ENCODE data around the gene TLCD1. TPM values are rescaled to one million over a fixed set of nuclear protein-coding genes. Genes with fewer than 3 reads are reported as not detected.

TLCD1 gene
- total and polyA plus RNA-seq, 7 experiments from 2014 or later = 0.69 to 3.0 (median 0.79) TPM; not detected in 4

DNA sequence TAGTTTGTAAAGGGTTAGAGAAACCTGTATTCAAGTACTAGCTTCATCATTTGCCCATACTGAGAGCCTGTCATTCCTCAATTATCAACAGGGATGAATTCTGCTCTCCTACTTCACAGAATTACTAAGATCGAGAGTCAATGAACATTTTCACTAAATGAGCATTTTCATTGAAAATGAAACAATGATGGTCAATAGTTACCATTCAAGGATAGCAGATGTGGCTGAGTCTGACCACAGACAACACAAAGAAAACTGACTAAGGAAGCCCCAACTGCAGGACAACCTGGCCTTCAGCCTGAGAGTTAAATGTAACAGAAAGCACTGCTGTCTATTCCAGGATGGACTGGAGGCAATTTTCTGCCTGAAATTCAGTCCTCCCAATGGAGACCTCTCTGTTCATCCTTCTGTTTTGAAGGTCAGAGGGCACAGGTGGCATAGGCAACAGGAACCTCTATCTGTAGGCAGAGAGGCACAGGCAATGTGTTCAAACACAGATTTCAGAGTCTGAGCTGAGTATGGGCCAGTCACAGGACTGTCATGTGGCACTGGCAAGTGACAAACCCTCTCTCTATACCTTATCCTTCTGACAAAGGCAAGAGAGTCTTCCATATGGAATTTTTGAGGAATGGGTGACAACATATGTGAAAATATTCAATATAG, 37.2 kb upstream of the TLCD1 start:
- Mint-ChIP-seq H3K27me3 (no peaks in the 10 kb centered on the region), H3K36me3 (peaks cover 3 to 25% (median 4%) of the 10 kb centered on the region in 5 donors), H3K27ac (peak overlapping the region in 3 of 9 donors; percentile 6 to 92 (median 63)), H3K9me3 (peaks cover 0 to 2% (median 0%) of the 10 kb centered on the region in 11 donors), H3K4me1 (peaks cover 4 to 15% (median 6%) of the 10 kb centered on the region in 7 donors), H3K4me3 (no peak overlapping the region)
- Histone ChIP-seq H3K9me3 (ENCODE audit: control insufficient read depth in 2 of 3, low read length in 3 of 3) (no peaks in the 10 kb centered on the region), H3K4me3 (ENCODE audit: low read length) (no peak overlapping the region), H3K4me1 (ENCODE audit: control insufficient read depth in 2 of 2, insufficient read depth in 2 of 2, low read length in 2 of 2) (no peaks in the 10 kb centered on the region), H3K27me3 (ENCODE audit: control insufficient read depth in 2 of 2, insufficient read depth in 2 of 2, low read length in 2 of 2) (no peaks in the 10 kb centered on the region), H3K36me3 (ENCODE audit: control insufficient read depth in 2 of 3, insufficient read depth in 3 of 3, low read length in 3 of 3) (peaks cover 0 to 68% (median 28%) of the 10 kb centered on the region in 3 experiments), H3K27ac (ENCODE audit: low read depth, low read length) (no peak overlapping the region)
- DNase-seq = no peak
- CTCF ChIA-PET = interaction anchor here (0.6 to 5.3 kb wide), 38 partner anchors 9 to 354 kb away, joined by 3 to 54 read pairs (median 5); partner anchors contain the start of genes DHRS13, FAM222B, FLOT2 and PHF12
- peak; percentile 35 for ATAC-seq
- POLR2A ChIA-PET = interaction anchor here (0.6 to 2.9 kb wide), 14 partner anchors 18 to 266 kb away, joined by 3 to 15 read pairs (median 5); partner anchors contain the start of genes DHRS13, FLOT2 and RPL23A
- intact Hi-C loops (cut with micrococcal nuclease) = loop anchor here (1.0 to 10.0 kb wide), 11 partner anchors 36 to 354 kb away; partner anchors contain the start of genes DHRS13 (in 2 of the 2), FAM222B (in 2 of the 2) and FLOT2 (in 1 of the 2)

DNA sequence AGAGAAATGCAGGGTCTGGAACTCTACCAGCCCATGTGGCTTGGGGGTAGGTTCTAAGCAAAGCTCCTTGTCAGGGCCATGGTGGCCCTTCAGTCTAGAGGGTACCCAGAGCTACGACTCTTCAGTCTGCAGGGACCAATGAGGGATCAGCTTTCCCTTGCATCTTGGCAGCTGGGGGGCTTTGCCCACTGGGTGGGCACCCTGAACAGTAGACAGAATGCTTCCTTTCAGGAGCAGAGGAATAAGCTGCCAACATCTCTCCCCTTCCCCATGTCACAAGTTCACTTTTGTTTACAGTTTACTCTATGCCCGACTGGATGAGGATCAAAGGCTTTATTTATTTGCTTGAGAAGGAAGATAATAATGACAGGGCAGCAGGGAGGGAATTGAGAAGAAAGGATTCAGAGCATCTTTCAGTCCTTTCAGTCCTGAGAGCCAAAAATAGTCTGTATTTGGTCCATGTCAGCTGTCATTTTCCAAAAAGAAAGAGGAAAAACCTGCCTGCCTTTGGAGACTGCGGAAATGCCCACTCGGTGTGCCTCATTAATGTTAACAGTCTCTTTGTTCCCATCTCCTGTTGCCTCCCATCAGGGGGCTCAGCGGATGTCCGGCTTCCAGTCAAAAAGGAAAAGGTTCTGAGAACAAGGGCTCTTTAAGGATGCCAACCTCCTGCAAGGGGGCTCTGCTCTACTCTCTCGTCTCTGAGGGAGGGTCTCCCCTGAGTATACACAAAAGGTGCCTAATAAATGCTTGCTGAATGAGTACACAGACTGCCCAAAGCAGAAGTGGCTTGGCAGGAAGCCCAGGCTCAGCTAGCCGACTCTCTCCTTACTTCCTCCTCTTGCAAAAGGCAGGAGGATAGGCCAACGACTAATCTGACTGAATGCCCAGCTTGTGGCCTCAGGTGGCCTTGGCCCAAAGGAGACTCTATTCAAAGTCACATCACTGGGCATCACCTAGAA, 34.8 kb upstream of the TLCD1 start:
- DNase-seq (no peak), ATAC-seq (peak; percentile 50)
- H3K4me3 ChIP-seq (ENCODE audit: low read length) = no peak overlapping the region
- H3K36me3 ChIP-seq (ENCODE audit: control insufficient read depth in 2 of 3, insufficient read depth in 3 of 3, low read length in 3 of 3) = peaks cover 0 to 68% (median 27%) of the 10 kb centered on the region in 3 experiments
- Mint-ChIP-seq H3K36me3 (peaks cover 5 to 38% (median 9%) of the 10 kb centered on the region in 5 donors), H3K9me3 (no peaks in the 10 kb centered on the region), H3K27ac (no peak overlapping the region), H3K27me3 (no peaks in the 10 kb centered on the region), H3K4me1 (peaks cover 4 to 22% (median 9%) of the 10 kb centered on the region in 7 donors), H3K4me3 (no peak overlapping the region)
- H3K9me3 ChIP-seq (ENCODE audit: control insufficient read depth in 2 of 3, low read length in 3 of 3) = no peaks in the 10 kb centered on the region
- H3K27ac ChIP-seq (ENCODE audit: low read depth, low read length) = no peak overlapping the region
- no peaks in the 10 kb centered on the region for H3K4me1 ChIP-seq (ENCODE audit: control insufficient read depth in 2 of 2, insufficient read depth in 2 of 2, low read length in 2 of 2)
- no peaks in the 10 kb centered on the region for H3K27me3 ChIP-seq (ENCODE audit: control insufficient read depth in 2 of 2, insufficient read depth in 2 of 2, low read length in 2 of 2)
- intact Hi-C loops (cut with micrococcal nuclease) = loop anchor here in 1 of 2 donors (10.0 kb wide), 1 partner anchor 54 kb away; no protein-coding TSS in a partner anchor
- ChIA-PET CTCF (interaction anchor here (0.6 to 4.7 kb wide), 9 partner anchors 19 to 157 kb away, joined by 3 to 54 read pairs (median 4); partner anchors contain the start of gene DHRS13), POLR2A (interaction anchor here (0.6 to 1.2 kb wide), 8 partner anchors 12 to 416 kb away, joined by 3 to 4 read pairs (median 3); partner anchors contain the start of gene FAM222B)

DNA sequence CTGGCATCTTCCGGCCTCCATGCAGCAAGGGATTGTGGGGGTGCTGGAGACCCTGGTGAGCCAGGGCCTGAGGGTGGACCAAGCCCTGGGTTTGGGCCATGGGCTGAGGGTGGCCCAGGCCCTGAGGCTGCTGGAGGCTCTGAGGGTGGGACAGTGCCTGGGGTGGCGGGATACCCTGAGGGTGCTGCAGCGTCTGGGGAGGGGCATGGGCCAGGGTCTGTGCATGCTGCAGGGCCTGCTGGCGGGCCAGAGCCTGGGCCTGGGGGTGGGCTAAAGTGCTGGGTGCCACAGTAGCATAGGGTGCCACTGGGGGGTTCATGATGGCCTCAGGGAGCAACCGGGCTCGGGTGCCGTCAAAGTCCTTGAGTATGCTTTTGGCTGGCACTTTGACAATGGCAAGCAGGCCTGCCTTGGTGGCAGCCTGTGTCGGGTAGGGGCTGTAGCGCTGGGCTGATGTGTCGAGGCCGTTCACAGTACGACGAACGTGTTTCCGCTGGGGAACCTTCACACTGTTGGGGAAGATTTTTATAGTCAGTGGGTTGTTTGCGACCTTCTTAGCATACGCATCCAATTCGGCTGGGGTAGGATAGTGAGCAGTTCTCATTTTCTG, 33.3 kb upstream of the TLCD1 start:
- Histone ChIP-seq H3K4me1 (ENCODE audit: control insufficient read depth in 2 of 2, insufficient read depth in 2 of 2, low read length in 2 of 2) (no peaks in the 10 kb centered on the region), H3K27me3 (ENCODE audit: control insufficient read depth in 2 of 2, insufficient read depth in 2 of 2, low read length in 2 of 2) (no peaks in the 10 kb centered on the region), H3K36me3 (ENCODE audit: control insufficient read depth in 2 of 3, insufficient read depth in 3 of 3, low read length in 3 of 3) (peaks cover 0 to 55% (median 27%) of the 10 kb centered on the region in 3 experiments), H3K4me3 (ENCODE audit: low read length) (no peak overlapping the region), H3K27ac (ENCODE audit: low read depth, low read length) (no peak overlapping the region), H3K9me3 (ENCODE audit: control insufficient read depth in 2 of 3, low read length in 3 of 3) (no peaks in the 10 kb centered on the region)
- no peak for ATAC-seq
- ChIA-PET CTCF (no interaction called here), POLR2A (no interaction called here)
- no peak for DNase-seq
- Mint-ChIP-seq H3K27me3 (no peaks in the 10 kb centered on the region), H3K36me3 (peaks cover 0 to 39% (median 9%) of the 10 kb centered on the region in 5 donors), H3K4me1 (peaks cover 4 to 16% (median 9%) of the 10 kb centered on the region in 7 donors), H3K9me3 (no peaks in the 10 kb centered on the region), H3K4me3 (no peak overlapping the region), H3K27ac (peak overlapping the region in 1 of 9 donors; percentile 30)
- intact Hi-C loops (cut with micrococcal nuclease) = no loop called here

DNA sequence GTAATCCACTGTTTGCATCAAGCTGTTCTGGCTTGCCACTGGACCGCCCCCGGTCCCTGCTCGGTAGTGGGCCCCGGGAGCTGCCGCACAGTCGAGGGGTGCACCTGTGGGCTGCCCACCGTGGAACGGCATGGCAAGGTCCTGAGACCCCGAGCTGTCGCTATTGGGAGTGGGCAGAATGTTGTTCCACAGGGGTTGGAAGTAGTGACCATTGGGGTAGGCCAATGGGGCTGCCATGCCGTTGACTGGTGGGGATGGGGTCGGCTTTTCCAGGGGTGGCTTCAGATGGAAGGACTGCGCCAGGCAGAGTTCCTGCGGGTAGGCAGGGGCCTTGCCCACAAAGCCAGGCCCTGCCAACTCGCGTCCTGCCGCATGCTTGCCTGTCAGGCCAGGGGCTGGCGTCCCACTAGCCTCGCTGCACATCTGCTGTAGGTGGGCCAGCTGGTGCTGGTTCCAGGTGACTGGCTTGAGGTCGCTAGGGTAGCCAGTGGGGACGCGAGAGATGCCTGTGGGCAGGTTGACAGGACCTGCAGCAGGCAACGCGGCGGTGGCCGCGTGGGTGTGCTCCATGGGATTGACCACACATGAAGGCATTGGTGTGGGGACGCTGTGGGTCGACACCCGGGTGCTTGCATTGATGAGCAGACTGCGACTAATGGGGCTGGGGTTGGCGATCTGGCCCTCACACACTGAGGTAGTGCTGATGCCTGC, 32.5 kb upstream of the TLCD1 start:
- Histone ChIP-seq H3K27me3 (ENCODE audit: control insufficient read depth in 2 of 2, insufficient read depth in 2 of 2, low read length in 2 of 2) (no peaks in the 10 kb centered on the region), H3K4me3 (ENCODE audit: low read length) (no peak overlapping the region), H3K9me3 (ENCODE audit: control insufficient read depth in 2 of 3, low read length in 3 of 3) (no peaks in the 10 kb centered on the region), H3K27ac (ENCODE audit: low read depth, low read length) (no peak overlapping the region), H3K4me1 (ENCODE audit: control insufficient read depth in 2 of 2, insufficient read depth in 2 of 2, low read length in 2 of 2) (no peaks in the 10 kb centered on the region), H3K36me3 (ENCODE audit: control insufficient read depth in 2 of 3, insufficient read depth in 3 of 3, low read length in 3 of 3) (peaks cover 0 to 55% (median 27%) of the 10 kb centered on the region in 3 experiments)
- no peaks in the 10 kb centered on the region for H3K27me3 Mint-ChIP-seq
- H3K4me3 Mint-ChIP-seq = no peak overlapping the region
- peak overlapping the region in 1 of 9 donors; percentile 30 for H3K27ac Mint-ChIP-seq
- ATAC-seq (no peak), DNase-seq (no peak)
- H3K9me3 Mint-ChIP-seq = no peaks in the 10 kb centered on the region
- intact Hi-C loops (cut with micrococcal nuclease) = no loop called here
- POLR2A ChIA-PET = no interaction called here
- H3K36me3 Mint-ChIP-seq = peaks cover 0 to 35% (median 9%) of the 10 kb centered on the region in 5 donors
- CTCF ChIA-PET = interaction anchor here (2.1 kb wide), 1 partner anchor 32 kb away, joined by 7 read pairs; the partner anchor contains the start of gene TLCD1
- peaks cover 0 to 13% (median 5%) of the 10 kb centered on the region in 7 donors for H3K4me1 Mint-ChIP-seq

DNA sequence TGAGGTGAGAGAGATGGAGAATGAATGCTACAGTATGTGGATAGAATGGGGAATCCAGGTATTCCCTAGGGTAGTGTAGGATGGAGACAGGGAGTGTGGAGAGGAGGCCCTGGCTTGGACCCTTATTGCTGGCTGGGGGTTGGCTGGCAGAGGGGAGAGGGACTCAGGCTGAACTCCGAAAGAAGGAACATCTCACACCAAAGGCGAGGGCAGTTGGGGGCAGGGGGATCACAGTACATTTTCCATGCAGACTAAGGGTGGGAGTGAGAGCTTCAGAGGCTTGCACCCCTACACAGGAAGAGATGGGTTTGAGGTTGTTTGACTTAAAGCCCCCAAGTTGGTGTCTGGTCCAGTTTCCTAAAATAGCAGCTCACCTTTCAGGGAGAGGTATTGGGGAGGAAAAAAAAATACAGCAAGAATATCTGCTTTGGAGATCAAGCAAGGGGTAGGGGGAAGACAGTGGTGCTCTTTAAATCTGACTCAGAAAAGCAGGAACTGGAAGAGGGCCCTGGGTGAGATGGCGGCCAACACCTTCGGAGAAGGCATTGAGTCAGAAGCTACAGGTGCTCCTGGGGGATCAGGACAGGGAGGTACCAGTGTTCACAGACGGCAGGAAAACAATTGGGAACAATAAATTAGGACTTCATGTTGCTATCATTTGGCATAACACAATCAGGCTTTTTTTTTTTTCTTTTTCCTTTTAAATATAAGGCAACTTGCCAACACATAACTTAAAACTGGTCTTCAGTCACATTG, 30.2 kb upstream of the TLCD1 start:
- Mint-ChIP-seq H3K4me3 (no peak overlapping the region), H3K9me3 (no peaks in the 10 kb centered on the region), H3K27ac (peak overlapping the region in 6 of 9 donors; percentile 26 to 79 (median 50)), H3K36me3 (peaks cover 0 to 27% (median 9%) of the 10 kb centered on the region in 5 donors), H3K4me1 (peaks cover 0 to 14% (median 4%) of the 10 kb centered on the region in 7 donors), H3K27me3 (no peaks in the 10 kb centered on the region)
- intact Hi-C loops (cut with micrococcal nuclease) = no loop called here
- Histone ChIP-seq H3K4me1 (ENCODE audit: control insufficient read depth in 2 of 2, insufficient read depth in 2 of 2, low read length in 2 of 2) (no peaks in the 10 kb centered on the region), H3K9me3 (ENCODE audit: control insufficient read depth in 2 of 3, low read length in 3 of 3) (no peaks in the 10 kb centered on the region), H3K27me3 (ENCODE audit: control insufficient read depth in 2 of 2, insufficient read depth in 2 of 2, low read length in 2 of 2) (no peaks in the 10 kb centered on the region), H3K4me3 (ENCODE audit: low read length) (no peak overlapping the region), H3K36me3 (ENCODE audit: control insufficient read depth in 2 of 3, insufficient read depth in 3 of 3, low read length in 3 of 3) (peaks cover 0 to 41% (median 21%) of the 10 kb centered on the region in 3 experiments), H3K27ac (ENCODE audit: low read depth, low read length) (no peak overlapping the region)
- CTCF ChIA-PET = interaction anchor here (0.7 to 2.1 kb wide), 2 partner anchors 29 to 123 kb away, joined by 3 to 7 read pairs; partner anchors contain the start of gene TLCD1
- DNase-seq (no peak), ATAC-seq (no peak)
- POLR2A ChIA-PET = interaction anchor here (0.5 to 1.6 kb wide), 2 partner anchors 29 to 45 kb away, joined by 3 to 7 read pairs; no protein-coding TSS in a partner anchor
